Loucy (cell line): ENCODE results near the gene OR52K2.

ENCODE experiments used
- CTCF ChIP-seq: fragments of 200-600 bp; sonication (generic); conservative IDR thresholded peaks from 2 replicates; pipeline ENCODE4 v1.5.1; 2014; ENCODE audit warnings: mild to moderate bottlenecking, antibody characterized with exemption, low read length
- EZH2phosphoT487 ChIP-seq: fragments of 200-600 bp; IDR thresholded peaks from 2 replicates; pipeline ENCODE4 v1.6.1; 2018; ENCODE audit warnings: antibody characterized with exemption, mild to moderate bottlenecking, moderate library complexity, borderline replicate concordance

- TF ChIP-seq CTCF = no peak
- no peak for TF ChIP-seq EZH2phosphoT487
Measured at GRCh38 chr11:4416816-4417215, 32.3 kb upstream of the OR52K2 start.
